D721Med (cell line): Measurements from ENCODE around the gene CTTNBP2.
A peak's percentile ranks its signal among the peaks of the same experiment; 100 is the strongest.

Source experiments
- DNase-seq: peaks from one replicate; pipeline ENCODE4 v3.0.0; 2011; ENCODE audit warnings: low spot score; ENCODE audit not compliant: insufficient read length
- FAIRE-seq: peaks from 2 replicates; lab custom pipeline; 2011; peaks lifted over from hg19 to GRCh38; lab: Jason Lieb, UNC
- CTCF ChIP-seq: IDR thresholded peaks from 2 replicates; pipeline ENCODE4 v1.5.1; 2012; ENCODE audit warnings: mild to moderate bottlenecking, control low read depth; ENCODE audit not compliant: insufficient read depth; ENCODE audit errors: missing control alignments

CTTNBP2 gene

GRCh38 chr7:117673839-117674238 is 199.4 kb downstream of the CTTNBP2 start:
- FAIRE-seq (no peak), DNase-seq (no peak)
- TF ChIP-seq CTCF = peak; percentile 0

- FAIRE-seq (no peak), DNase-seq (no peak)
These were observed 199.9 kb downstream of the CTTNBP2 start for GRCh38 chr7:117673367-117673766.

GRCh38 chr7:117672453-117672852 is 200.8 kb downstream of the CTTNBP2 start:
- DNase-seq = no peak
- no peak for FAIRE-seq
- TF ChIP-seq CTCF = no peak

More at GRCh38 chr7:117673367-117673766, 199.9 kb downstream of the CTTNBP2 start:
- TF ChIP-seq CTCF = no peak

GRCh38 chr7:117669818-117670217 is 203.4 kb downstream of the CTTNBP2 start:
- no peak for FAIRE-seq

GRCh38 chr7:117667456-117667855 is 205.8 kb downstream of the CTTNBP2 start:
- no peak for TF ChIP-seq CTCF
- no peak for DNase-seq
- FAIRE-seq = no peak

More at GRCh38 chr7:117669818-117670217, 203.4 kb downstream of the CTTNBP2 start:
- TF ChIP-seq CTCF = peak; percentile 4
- no peak for DNase-seq

GRCh38 chr7:117666689-117667088 is 206.6 kb downstream of the CTTNBP2 start:
- FAIRE-seq (no peak), DNase-seq (no peak)
- no peak for TF ChIP-seq CTCF

- DNase-seq (no peak), FAIRE-seq (no peak)
- no peak for TF ChIP-seq CTCF
These were observed 207.2 kb downstream of the CTTNBP2 start for GRCh38 chr7:117666031-117666430.
